ENCODE data around the gene MEIS1. TPM values are rescaled to one million over a fixed set of nuclear protein-coding genes. Genes with fewer than 3 reads are reported as not detected.

Gene MEIS1
- polyA plus RNA-seq, 1 donor = 11.7 TPM

GRCh38 chr2:66443979-66444861 lies 9.3 kb downstream of the MEIS1 start:
- no peak for DNase-seq (ENCODE audit: low read depth)

GRCh38 chr2:66445076-66445924 lies 10.4 kb downstream of the MEIS1 start:
- no peak for DNase-seq (ENCODE audit: low read depth)

- no peak for DNase-seq (ENCODE audit: low read depth)
These were observed 11.3 kb downstream of the MEIS1 start for GRCh38 chr2:66445925-66446871.

- DNase-seq (ENCODE audit: low read depth) = no peak
These were observed 12.0 kb downstream of the MEIS1 start for GRCh38 chr2:66446941-66447340.

- no peak for DNase-seq (ENCODE audit: low read depth)
These were observed 12.8 kb downstream of the MEIS1 start for GRCh38 chr2:66447677-66448076.

- no peak for DNase-seq (ENCODE audit: low read depth)
These were observed 13.4 kb downstream of the MEIS1 start for GRCh38 chr2:66448136-66448991.

GRCh38 chr2:66452214-66452613 lies 17.3 kb downstream of the MEIS1 start:
- DNase-seq (ENCODE audit: low read depth) = no peak

- DNase-seq (ENCODE audit: low read depth) = no peak
These were observed 18.0 kb downstream of the MEIS1 start for GRCh38 chr2:66452917-66453316.

GRCh38 chr2:66455490-66455889 lies 20.6 kb downstream of the MEIS1 start:
- no peak for DNase-seq (ENCODE audit: low read depth)

- DNase-seq (ENCODE audit: low read depth) = no peak
These were observed 21.5 kb downstream of the MEIS1 start for GRCh38 chr2:66456183-66457041.

- no peak for DNase-seq (ENCODE audit: low read depth)
These were observed 22.6 kb downstream of the MEIS1 start for GRCh38 chr2:66457545-66457944.

GRCh38 chr2:66460031-66460430 lies 25.1 kb downstream of the MEIS1 start:
- no peak for DNase-seq (ENCODE audit: low read depth)

GRCh38 chr2:66461001-66461663 lies 26.2 kb downstream of the MEIS1 start:
- no peak for DNase-seq (ENCODE audit: low read depth)

GRCh38 chr2:66461664-66462500 lies 27.0 kb downstream of the MEIS1 start:
- DNase-seq (ENCODE audit: low read depth) = no peak

GRCh38 chr2:66462501-66462825 lies 27.5 kb downstream of the MEIS1 start:
- DNase-seq (ENCODE audit: low read depth) = no peak

GRCh38 chr2:66463206-66463755 lies 28.4 kb downstream of the MEIS1 start:
- DNase-seq (ENCODE audit: low read depth) = no peak

- DNase-seq (ENCODE audit: low read depth) = no peak
These were observed 30.2 kb downstream of the MEIS1 start for GRCh38 chr2:66464930-66465637.

All from forelimb muscle (tissue), 1 donor.